CD4-positive, alpha-beta T cell treated with Interleukin-17A for 4 hours (primary cell): ENCODE data around the gene PCGF2.
A peak's percentile ranks its signal among the peaks of the same experiment; 100 is the strongest.
"Not testable (repeated sequence)": the region's sequence is repeated elsewhere in the genome, so short reads cannot be mapped to it uniquely, and the experiment has no call there.

ENCODE experiments used
- DNase-seq: peaks from one replicate; pipeline ENCODE4 v3.0.0-alpha.2; 2020; ENCODE audit warnings: mixed read lengths

PCGF2 gene

DNA sequence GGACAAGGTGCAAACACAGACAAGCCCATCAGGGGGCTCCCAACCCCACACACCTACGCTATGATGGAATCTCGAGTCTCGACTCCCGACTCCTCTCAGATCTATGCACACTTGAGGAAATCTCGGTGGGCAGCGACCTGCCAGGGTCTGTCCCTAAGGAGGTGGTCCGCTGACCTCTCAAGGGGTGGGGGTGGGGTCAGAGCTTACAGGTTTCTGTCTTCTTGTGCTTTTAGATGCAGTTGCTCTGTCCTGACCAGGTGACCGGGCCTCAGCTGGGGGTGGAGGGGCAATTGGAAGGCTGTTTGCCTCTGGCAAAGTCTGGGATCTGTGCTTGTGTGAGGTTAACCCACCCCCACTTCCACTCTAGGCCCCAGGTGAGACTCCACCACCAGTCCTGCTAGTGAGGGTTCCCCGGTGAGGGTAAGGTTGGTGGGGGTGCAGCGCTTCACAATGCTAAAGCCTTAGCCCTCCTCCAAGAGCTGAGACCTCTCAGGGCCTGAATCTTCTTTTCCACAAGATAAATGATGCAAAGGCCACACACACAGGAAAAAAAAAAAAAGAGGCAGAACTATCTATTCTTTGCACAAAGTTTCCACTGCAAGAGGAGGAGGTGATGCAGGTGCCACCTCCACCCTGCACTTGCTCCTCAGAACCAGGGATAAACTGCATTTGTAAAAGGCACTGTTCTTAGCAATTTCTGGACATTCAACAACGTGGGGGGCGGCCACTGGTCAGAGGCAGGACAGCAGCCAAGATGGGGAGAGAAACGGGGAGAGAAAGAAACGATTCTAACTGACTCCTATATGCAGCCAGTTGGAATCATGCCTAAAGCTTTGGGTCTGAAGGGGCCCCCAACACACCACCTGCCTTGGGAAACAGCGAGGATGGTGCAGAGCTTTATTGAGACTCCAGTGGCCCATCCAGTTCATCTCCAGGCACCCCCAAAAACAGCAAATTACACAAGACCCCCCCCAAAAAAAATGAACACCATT, 13.9 kb downstream of the PCGF2 start:
- peak; percentile 62 for DNase-seq

DNA sequence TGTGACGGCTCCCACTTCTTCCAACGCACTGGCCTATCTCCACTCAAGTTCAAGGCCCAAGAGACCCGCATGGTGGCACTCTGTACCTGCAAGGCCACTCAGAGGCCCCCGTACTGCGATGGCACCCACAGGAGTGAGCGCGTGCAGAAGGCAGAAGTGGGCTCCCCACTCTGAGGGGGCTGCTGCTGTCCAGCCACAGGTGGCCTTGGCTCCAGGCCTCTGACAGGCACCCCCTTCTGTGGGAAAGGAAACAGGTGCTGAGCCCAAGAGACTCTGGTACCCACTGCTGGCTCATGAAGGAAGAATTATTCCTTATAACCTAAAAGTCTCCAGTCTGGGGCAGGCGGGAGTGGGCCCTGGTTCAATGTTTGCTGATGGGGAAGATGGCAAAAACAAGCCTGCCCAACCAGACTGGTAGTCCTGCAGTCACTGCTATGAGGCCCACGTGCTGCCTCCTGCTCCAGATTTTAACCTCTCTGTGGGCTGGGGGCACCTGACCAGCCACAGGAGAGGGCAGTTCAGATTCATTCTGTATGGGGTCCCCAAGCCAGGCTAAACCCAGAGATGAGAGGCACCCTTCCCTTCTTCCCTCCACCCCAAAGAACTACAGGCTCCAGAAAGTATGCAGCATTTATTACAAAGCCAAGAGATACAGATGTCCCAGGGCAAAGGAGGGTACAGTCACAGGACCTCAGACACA, 14.7 kb downstream of the PCGF2 start:
- DNase-seq = no peak

DNA sequence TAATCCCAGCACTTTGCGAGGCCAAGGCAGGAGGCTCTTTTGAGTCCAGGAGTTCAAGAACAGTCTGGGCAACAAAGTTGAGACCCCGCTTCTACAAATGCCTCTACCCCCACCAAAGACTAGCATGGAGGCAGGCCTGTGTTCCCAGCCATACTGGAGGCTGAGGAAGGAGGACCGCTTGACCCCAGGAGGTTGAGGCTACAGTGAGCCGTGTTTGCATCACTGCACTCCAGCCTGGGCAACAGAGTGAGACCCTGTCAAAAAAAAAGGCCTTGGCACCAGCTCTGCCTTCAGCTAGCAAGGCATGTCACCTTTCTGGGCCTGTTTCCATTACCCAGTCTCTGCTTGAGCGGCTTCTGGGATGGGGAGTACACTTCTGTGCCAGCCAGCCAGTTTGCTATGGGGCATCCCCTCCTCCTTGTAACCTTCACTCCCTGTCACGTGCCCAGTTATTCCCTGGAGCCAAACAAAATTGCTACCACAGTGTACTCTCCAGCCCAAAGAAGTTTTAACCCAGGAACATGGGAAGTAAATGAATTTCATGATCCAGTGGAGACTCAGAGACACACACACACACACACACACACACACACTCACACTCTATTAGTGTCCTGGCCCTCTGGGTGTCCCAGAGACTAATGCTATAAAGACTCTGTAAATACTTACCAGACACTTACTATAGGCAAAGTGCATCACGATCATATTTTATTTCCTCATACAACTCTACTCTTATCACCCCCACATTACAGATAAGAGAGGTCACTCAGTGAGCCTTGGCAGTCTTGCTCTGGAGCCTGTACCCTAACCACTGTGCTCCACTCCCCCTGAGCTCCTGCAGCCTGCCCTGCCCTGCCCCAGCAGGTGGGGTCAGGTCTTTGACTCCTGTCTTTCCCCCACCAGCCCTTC, 15.5 kb downstream of the PCGF2 start:
- DNase-seq = no peak

DNA sequence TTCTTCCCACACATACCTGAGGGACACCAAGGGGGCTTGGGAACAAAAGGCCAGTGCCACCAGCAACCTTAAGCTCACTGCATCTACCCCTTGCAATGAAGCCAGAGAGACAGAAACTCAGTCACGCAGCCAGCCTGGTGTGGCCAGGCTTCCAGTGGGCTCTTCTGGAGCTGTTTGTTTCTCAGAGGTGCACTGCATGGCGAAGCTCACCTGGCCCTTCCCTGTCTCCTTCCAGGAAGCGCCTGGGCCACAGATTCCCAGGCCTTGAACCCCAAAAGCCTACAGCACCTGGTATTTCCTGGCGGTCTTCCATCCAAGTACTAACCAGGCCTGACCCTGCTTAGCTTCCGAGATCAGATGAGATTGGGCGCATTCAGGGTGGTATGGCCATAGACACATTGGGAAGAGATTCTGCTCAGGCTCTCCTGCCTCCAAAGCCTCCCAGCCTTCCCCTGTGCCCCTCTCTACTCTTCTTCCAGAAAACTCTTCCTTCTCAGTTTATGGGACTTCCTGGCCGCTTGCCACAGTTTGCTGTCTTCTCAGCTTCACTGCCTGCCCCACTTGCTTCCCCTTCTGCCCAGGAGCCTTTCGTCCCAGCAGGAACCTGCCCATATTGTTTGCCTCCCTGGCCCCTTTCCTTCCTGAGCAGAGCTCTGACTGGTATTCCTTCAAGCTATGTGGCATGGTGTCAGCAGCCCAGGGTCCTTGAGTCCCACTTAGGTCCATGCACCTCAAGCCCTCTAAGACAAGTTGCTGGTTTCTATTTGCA, 16.4 kb downstream of the PCGF2 start:
- DNase-seq = no peak

DNA sequence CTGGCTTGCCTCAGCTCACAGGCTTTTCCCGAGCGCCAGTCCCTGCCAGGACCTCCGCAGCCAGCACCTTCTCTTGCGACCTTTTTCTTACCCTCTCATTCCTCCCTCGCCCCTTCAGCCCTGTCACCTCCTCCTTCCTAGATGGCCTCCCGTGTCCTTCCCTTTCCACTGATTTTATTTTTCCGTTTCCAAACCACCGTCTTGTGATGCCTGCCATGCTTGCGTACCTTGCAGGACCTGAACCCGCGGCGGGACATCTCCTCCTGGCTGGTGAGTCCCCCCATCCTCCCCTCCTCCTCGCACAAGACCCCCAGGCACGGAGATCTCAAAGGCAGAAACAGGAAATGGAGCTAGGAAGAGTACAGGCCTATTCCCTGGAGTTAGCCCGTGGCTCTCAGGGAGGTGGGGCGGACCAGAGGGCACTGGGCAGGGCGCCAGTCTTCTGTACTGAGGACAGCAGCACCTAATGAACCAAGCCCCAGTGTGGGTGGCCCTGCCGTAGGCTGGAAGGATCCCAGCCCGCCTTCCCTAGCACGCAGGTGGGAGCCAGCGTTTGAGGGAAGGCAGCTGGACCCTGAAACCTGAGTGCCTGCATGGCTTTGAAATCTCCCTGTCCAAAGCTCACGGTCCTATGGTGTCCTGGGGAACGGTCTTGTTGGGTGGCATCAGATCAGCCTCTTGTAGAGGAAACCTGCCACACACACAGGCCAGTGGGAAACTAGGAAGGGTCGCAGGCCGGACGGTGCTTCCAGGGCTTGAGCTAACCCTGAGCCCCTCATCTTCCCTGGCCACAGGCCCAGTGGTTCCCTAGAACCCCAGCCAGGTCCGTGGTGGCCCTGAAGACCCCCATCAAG, 17.4 kb downstream of the PCGF2 start:
- DNase-seq = no peak

DNA sequence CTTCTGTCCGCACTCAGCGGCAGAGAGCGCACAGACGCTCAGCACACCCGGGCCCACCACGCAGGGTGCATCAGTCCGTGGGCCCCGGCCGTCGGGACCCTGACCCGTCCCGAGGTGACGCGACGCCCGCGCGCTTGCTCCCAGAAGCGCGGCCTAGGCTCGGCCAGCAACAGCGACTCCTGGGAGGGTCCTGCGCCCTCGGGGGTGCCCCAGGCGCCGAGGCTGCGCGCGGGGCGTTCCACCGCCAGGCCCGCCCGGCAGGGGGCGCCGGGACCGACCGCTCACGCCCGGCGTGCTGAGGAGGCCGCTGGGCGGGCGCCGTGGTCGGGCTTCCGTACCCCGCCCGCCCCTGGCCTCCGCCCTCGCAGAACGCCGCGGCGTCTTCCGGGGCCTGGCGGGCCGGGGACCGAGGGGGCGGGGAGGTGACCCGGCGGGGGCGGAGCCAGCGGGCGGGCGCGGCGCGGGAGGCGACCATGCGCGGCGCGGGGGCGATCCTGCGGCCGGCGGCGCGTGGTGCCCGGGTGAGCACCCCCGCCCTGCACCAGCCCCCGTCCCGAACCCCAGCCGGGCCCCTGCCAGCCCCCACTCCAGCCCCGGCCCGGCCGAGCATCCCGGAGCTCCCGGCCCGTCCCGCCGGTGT, 18.1 kb downstream of the PCGF2 start, which contains the start of gene CISD3:
Gene CISD3 (plus strand): TSS at position 456 of the 640 bp plus-strand sequence. CDS start 18 bp downstream, at position 474.
- peak; percentile 92 for DNase-seq

DNA sequence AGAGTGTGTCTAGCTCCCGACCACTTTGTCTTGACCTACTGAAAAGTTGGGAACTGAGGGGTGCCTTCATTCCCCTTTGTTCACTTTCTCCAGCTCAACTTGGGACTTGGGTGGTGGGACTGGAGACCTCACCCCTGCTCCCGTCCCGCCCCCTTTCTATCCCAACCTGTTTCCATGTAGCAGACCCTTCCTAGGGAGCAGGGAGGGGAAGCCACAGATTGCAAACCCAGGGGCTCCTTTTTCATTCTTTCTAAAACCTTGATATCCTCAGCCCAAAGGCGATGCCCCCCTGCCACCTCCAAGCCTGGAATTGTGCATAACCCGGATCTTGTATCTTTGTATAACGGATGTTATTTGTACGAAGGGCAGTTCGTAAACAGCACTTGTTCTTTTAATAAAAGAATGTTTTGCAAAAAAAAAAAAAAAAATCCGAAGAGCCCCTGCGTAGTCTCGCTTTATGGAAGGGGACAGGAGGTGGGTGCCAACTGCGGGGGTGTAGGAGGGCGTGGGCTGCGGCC, 18.7 kb downstream of the PCGF2 start:
- DNase-seq = no peak

DNA sequence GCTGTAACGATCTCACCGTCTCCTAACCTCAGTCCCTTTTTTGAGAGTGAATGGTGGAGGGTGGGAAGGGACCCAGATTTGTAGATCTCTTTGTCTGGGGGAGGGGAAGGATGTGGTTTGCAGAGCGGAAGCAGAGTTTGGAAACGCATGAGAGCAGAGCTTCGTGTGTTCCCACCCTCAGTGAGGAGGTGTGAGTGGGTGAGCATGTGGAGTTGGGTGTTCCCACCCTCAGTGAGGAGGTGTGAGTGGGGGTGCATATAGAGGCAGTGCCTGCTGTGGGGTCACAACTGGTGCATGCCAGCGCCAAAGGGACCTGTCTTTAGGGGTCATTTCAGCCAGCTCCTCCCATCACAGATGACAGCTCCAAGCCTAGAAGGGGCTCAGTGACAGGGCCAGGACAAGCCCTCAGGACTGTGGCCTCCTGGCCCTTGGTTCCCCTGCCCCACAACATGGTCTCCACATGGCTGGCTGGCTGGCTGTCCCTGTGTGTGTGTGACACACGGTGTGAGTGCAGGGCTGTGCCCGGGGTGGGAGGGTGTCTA, 19.8 kb downstream of the PCGF2 start:
- peak; percentile 79 for DNase-seq

DNA sequence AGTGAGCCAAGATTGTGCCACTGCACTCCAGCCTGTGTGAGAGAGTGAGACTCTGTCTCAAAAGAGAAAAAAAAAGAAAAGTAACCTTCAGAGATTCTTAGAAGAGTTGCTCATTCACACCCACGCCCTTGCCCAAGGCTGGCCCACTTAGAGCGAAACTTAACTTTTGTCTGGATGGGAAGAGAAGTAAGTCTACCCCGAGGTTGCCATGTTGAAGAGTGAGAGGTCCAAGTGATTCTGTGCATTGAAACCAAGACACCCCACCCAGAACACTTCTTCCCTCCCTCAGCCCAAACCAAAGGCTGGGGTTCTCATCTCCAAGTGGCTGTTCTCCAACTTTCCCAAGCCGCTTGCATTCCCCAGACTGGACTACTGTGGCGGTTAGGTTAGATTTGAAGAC, 20.4 kb downstream of the PCGF2 start:
- DNase-seq = peak; percentile 56

DNA sequence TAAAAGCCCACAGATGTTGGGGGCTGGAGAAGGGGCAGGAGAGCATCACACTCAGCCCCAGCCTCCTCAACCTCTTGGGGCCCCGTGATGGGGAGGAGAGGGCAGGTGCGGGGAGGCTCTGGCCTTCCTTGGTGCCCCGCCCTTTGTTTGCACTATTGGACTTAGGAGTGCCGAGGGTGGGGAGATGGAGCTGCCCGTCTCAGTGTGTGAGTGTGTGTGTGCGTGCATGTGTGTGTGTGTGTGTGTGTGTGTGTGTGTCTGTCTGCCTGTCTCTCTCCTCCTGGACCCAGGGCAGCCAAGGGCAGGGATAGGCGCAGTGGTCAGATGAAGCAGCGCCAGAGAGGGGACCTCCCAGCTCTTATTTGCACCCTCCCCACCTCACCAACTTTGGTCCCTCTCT, 22.0 kb downstream of the PCGF2 start:
- DNase-seq = not testable (repeated sequence)

DNA sequence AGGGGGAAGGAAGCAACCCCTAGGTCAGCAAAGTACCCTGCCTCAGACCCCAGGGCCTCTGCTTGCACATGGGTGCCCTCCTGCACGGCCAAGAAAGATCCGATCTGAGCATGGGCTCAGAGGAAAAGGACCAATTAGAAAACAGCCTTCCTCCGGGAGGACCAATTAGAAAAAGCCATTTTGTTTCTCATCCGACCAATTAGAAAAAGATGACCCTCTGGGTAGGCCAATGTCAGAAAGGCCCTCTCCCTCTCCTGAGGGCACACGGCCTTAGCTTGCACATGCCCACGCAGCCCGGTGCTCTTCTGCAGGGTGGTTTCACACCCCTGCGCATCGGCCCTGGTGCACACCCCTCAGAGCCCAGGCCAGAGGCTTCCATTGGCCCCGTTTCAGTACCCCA, 23.1 kb downstream of the PCGF2 start:
- no peak for DNase-seq

DNA sequence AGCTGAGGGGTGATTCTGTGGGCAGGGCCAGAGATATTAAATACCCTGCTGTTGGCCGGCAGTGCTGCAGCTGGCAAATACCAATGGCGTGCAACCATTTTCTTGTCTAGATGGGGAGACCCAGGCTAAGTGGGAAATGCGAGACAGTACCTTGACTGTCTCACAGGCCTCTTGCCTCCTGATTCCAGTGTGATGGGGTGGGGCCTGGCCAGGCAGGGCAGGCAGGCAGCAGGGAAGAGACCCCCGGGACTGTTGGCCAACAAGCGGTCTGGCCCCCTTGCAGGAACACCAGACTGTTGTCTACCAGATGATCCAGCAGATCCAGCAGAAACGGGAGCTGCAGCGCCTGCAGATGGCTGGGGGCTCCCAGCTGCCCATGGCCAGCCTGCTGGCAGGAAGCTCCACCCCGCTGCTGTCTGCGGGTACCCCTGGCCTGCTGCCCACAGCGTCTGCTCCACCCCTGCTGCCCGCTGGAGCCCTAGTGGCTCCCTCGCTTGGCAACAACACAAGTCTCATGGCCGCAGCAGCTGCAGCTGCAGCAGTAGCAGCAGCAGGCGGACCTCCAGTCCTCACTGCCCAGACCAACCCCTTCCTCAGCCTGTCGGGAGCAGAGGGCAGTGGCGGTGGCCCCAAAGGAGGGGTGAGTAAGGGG, 23.7 kb downstream of the PCGF2 start:
- DNase-seq = no peak

DNA sequence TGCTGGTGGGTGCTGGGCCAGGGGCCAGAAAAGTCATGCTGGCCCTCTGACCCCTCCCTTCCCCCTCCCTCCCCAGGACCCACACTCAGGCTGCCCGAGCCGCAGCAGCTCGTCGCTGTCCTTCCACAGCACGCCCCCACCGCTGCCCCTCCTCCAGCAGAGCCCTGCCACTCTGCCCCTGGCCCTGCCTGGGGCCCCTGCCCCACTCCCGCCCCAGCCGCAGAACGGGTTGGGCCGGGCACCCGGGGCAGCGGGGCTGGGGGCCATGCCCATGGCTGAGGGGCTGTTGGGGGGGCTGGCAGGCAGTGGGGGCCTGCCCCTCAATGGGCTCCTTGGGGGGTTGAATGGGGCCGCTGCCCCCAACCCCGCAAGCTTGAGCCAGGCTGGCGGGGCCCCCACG, 26.3 kb downstream of the PCGF2 start:
- DNase-seq = no peak

DNA sequence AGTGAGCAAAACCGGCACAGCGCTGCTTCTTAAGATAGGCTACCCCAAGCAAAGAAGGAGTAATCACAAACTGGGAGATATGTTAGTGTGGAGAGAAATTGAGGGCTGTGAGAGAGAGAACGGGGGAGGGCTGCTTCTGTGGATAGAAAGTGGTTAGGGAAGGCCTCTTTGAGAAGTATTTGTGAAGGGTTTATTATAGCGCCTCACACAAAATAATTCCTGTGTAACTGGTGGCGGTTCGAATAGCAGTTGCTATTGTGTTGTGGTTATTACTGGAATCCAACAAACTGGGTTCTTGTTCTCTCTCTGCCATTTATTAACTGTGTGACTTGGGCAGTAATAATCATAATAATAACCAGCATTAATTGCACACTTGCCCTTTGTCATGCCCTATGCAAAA, 27.2 kb downstream of the PCGF2 start:
- no peak for DNase-seq

DNA sequence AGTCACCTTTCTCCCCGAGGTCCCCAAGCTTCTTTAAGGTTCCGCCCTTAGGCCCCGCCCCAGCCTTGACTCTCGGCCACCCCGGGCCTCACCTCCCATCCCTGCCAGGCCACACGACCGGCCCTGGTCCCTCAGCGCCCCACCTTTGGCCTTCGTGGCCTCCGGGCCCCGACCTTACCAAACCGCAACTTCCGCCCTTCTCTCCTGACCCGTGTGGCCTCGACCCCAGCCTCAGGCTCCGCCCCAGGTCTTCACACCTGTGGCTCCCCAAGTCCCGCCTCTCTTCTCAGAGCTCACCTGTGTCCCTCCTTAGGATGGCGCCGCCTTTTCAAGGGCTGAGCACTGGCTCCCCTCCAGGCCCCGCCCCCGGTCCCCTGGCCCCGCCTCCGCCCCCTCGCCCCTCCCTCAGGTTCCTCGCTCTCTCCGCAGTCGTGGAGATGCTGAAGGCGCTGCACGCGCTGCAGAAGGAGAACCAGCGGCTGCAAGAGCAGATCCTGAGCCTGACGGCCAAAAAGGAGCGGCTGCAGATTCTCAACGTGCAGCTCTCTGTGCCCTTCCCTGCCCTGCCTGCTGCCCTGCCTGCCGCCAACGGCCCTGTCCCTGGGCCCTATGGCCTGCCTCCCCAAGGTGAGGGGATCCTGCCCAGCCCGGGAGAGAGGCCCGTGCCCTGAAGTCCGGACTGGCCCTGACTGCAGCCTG, 28.0 kb downstream of the PCGF2 start:
- DNase-seq = peak; percentile 31

DNA sequence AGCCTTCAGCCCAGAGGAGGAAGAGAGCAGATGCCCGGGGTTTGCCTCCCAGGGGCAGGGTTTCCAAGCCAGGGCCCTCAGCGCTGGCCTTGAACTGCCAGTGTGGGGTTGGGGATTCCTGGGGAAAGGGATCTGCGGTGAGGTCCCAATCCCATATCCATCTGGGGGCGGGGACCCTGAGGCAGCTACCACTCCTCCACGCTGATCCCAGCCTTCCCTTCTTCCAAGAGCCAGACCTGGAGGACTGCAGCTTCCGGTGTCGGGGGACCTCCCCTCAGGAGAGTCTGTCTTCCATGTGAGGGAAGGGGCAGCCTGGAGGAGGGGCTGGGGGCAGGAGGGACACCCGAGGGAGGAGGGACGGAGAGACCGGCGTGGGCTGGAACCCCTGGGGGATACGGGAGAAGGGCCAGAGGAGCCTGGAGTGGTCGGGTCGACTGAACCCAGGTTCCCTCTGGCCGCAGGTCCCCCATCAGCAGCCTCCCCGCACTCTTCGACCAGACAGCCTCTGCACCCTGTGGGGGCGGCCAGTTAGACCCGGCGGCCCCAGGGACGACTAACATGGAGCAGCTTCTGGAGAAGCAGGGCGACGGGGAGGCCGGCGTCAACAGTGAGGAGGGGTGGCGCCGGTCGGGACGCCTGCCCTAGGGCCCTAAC, 28.7 kb downstream of the PCGF2 start:
- no peak for DNase-seq

DNA sequence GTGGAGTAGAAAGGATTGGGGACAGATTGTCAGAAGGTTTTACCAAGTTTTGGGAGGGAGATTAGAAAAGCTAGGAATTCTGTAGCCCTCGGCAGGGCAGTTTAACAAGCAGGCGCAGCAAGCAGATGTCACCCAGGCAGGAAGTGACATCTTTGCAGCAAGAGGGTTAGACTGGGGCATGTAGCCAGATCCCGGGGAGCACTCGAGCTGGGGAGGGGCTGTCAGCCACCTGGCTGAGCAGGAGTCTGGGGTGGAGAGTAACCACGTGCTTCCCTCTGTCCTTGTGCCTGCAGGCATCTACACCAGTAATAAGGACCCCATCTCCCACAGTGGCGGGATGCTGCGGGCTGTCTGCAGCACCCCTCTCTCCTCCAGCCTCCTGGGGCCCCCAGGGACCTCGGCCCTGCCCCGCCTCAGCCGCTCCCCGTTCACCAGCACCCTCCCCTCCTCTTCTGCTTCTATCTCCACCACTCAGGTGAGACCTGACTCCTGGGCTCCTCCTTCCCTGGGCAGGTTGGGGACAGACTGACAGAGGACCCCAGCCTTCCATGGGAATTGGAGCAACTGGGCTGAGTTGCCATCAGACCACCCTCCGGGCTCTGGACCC, 30.9 kb downstream of the PCGF2 start:
- no peak for DNase-seq
